ENCODE data around the gene ASIC2. TPM values are rescaled to one million over a fixed set of nuclear protein-coding genes. Genes with fewer than 3 reads are reported as not detected.

ASIC2 gene
- total RNA-seq, 1 experiment from 2014 or later: not detected

GRCh38 chr17:33024688-33025486, 268.2 kb downstream of the ASIC2 start:
- Histone ChIP-seq H3K27me3 (ENCODE audit: insufficient read depth, low read length) (peaks cover 36% of the 10 kb centered on the region; the same call in 1 of the 2 replicates), H2AFZ (ENCODE audit: low read depth, low read length, poor library complexity, severe bottlenecking) (no peak overlapping the region), H3K9ac (ENCODE audit: low read length) (no peak overlapping the region), H3K27ac (ENCODE audit: low read depth, low read length) (no peak overlapping the region), H3K4me3 (replicated peaks in 1 of 2; ENCODE audit: low read depth in 1 of 2, low read length in 2 of 2) (no peak overlapping the region), H4K20me1 (ENCODE audit: insufficient read depth) (no peaks in the 10 kb centered on the region), H3K4me2 (ENCODE audit: low read length) (no peak overlapping the region), H3K9me3 (ENCODE audit: control insufficient read depth in 1 of 2, insufficient read depth in 1 of 2, low read depth in 1 of 2, low read length in 2 of 2) (no peaks in the 10 kb centered on the region), H3K9me2 (ENCODE audit: insufficient read depth) (no peaks in the 10 kb centered on the region), H3K4me1 (ENCODE audit: control insufficient read depth in 1 of 2, insufficient read depth in 2 of 2, low read length in 2 of 2) (no peaks in the 10 kb centered on the region), H3K36me3 (ENCODE audit: control insufficient read depth in 1 of 2, insufficient read depth in 2 of 2, low read length in 2 of 2) (no peaks in the 10 kb centered on the region), H3K79me2 (ENCODE audit: insufficient read depth, low read length) (no peaks in the 10 kb centered on the region)
- ATAC-seq: no peak
- no peak for DNase-seq (ENCODE audit: low read depth, low spot score)
- intact Hi-C loops (cut with micrococcal nuclease): no loop called here
- no peak for TF ChIP-seq MAX (IDR thresholded peaks at IDR 0.05)
- no peak for TF ChIP-seq CEBPB (IDR thresholded peaks at IDR 0.05; ENCODE audit: low read depth)
- no peak for TF ChIP-seq TCF7L2 (IDR thresholded peaks at IDR 0.05; ENCODE audit: borderline replicate concordance, extremely low read depth, insufficient read depth, insufficient read length)
- no peak for TF ChIP-seq ELF1 (IDR thresholded peaks at IDR 0.05; ENCODE audit: borderline replicate concordance, low read depth)
- no peak for TF ChIP-seq REST (IDR thresholded peaks at IDR 0.05; ENCODE audit: low read depth)
- no peak for TF ChIP-seq EZH2phosphoT487 (IDR thresholded peaks at IDR 0.05; ENCODE audit: borderline replicate concordance)
- no peak for TF ChIP-seq SRF (IDR thresholded peaks at IDR 0.05; ENCODE audit: low read depth)
- TF ChIP-seq RAD21 (IDR thresholded peaks at IDR 0.05; ENCODE audit: low read depth): no peak
- BruUV-seq (replicated peaks): no TSS peak
- CTCF ChIA-PET: no interaction called here
- POLR2A ChIA-PET: no interaction called here
- RAD21 ChIA-PET (ENCODE audit: low non-redundant PET in 1 of 2, low total read pairs in 2 of 2, uncharacterized antibody in 2 of 2, unreplicated experiment in 2 of 2): no interaction called here
